HG02870 (cell line): ENCODE results near the gene ZCCHC10.
"Not testable (repeated sequence)": the region's sequence is repeated elsewhere in the genome, so short reads cannot be mapped to it uniquely, and the experiment has no call there.

ENCODE experiments used
- ATAC-seq: cut with Tn5 transposase; IDR thresholded peaks from one replicate; pipeline ENCODE4 v1.9.1; 2021; ENCODE audit warnings: mild to moderate bottlenecking, moderate library complexity; ENCODE audit not compliant: unreplicated experiment

The ZCCHC10 gene

GRCh38 chr5:132979976-132980375 is 46.4 kb downstream of the ZCCHC10 start:
- no peak for ATAC-seq

- no peak for ATAC-seq
Measured at GRCh38 chr5:132979367-132979940, 46.9 kb downstream of the ZCCHC10 start.

- no peak for ATAC-seq
Measured at GRCh38 chr5:132976852-132977251, 49.5 kb downstream of the ZCCHC10 start.

GRCh38 chr5:132972436-132972828 is 53.9 kb downstream of the ZCCHC10 start:
- ATAC-seq: not testable (repeated sequence)

GRCh38 chr5:132971483-132972435 is 54.6 kb downstream of the ZCCHC10 start:
- no peak for ATAC-seq

GRCh38 chr5:132965120-132965519 is 61.2 kb downstream of the ZCCHC10 start:
- ATAC-seq: no peak

- ATAC-seq: peak; percentile 92
Measured at GRCh38 chr5:132963171-132964104, 62.9 kb downstream of the ZCCHC10 start, which contains the start of gene AFF4. AFF4 (minus strand) TSS chr5:132963634; CDS start chr5:132937189, 26,445 bp downstream.

- no peak for ATAC-seq
Measured at GRCh38 chr5:132962429-132963021, 63.8 kb downstream of the ZCCHC10 start.

- no peak for ATAC-seq
Measured at GRCh38 chr5:132961887-132962286, 64.5 kb downstream of the ZCCHC10 start.

- ATAC-seq: not testable (repeated sequence)
Measured at GRCh38 chr5:132961123-132961815, 65.1 kb downstream of the ZCCHC10 start.

GRCh38 chr5:132956166-132956799 is 70.1 kb downstream of the ZCCHC10 start:
- not testable (repeated sequence) for ATAC-seq

GRCh38 chr5:132953710-132954109 is 72.6 kb downstream of the ZCCHC10 start:
- no peak for ATAC-seq

- no peak for ATAC-seq
Measured at GRCh38 chr5:132952829-132953228, 73.5 kb downstream of the ZCCHC10 start.

- ATAC-seq: no peak
Measured at GRCh38 chr5:132951897-132952296, 74.5 kb downstream of the ZCCHC10 start.

- no peak for ATAC-seq
Measured at GRCh38 chr5:132949136-132949535, 77.2 kb downstream of the ZCCHC10 start.

- no peak for ATAC-seq
Measured at GRCh38 chr5:132947671-132948070, 78.7 kb downstream of the ZCCHC10 start.
